Activated B cell treated with CpG ODN at 0.5 μM for 24 hours (primary cell): ENCODE measurements around the gene SHH. TPM values are rescaled to one million over a fixed set of nuclear protein-coding genes. Genes with fewer than 3 reads are reported as not detected.

Experiments
- ATAC-seq: fragments of 200-7000 bp; cut with Tn5 transposase; one replicate; pipeline ENCODE4 v1.10.0; 2021; ENCODE audit warnings: low read depth, mild to moderate bottlenecking, moderate library complexity
- CTCF ChIA-PET: fragments of 350-600 bp; sonication (Branson Sonifier 250); formaldehyde crosslinking; loops from one replicate; lab custom pipeline; 2021; ENCODE audit warnings: antibody characterized with exemption; lab: Charles Lee
- POLR2A ChIA-PET: fragments of 350-600 bp; sonication (Branson Sonifier 250); formaldehyde crosslinking; loops from one replicate; lab custom pipeline; 2021; ENCODE audit warnings: antibody characterized with exemption; lab: Charles Lee
- DNase-seq: peaks from one replicate; pipeline ENCODE4 v3.0.0; 2022
- H3K27ac Mint-ChIP-seq: one replicate; pipeline ENCODE4 v1.8.0; 2020; ENCODE audit warnings: mixed read lengths
- H3K27me3 Mint-ChIP-seq: one replicate; pipeline ENCODE4 v1.8.0; 2021; ENCODE audit warnings: mixed read lengths
- H3K36me3 Mint-ChIP-seq: one replicate; pipeline ENCODE4 v1.8.0; 2021; ENCODE audit warnings: low read depth, mixed read lengths
- H3K4me1 Mint-ChIP-seq: one replicate; pipeline ENCODE4 v1.8.0; 2021; ENCODE audit warnings: mixed read lengths
- H3K4me3 Mint-ChIP-seq: one replicate; pipeline ENCODE4 v1.8.0; 2020; ENCODE audit warnings: mild to moderate bottlenecking, mixed read lengths
- H3K9me3 Mint-ChIP-seq: one replicate; pipeline ENCODE4 v1.8.0; 2020; ENCODE audit warnings: mixed read lengths
- CTCF ChIP-seq: fragments of 200-600 bp; IDR thresholded peaks from one replicate; pipeline ENCODE4 v1.8.0; 2022; ENCODE audit warnings: antibody characterized with exemption, mild to moderate bottlenecking
- intact Hi-C: fragments of 100-400 bp; cut with micrococcal nuclease; formaldehyde crosslinking; loops from one replicate; pipeline ENCODE4 v1.15.1; 2024
- total RNA-seq: library from RNA; stranded (reverse); gene quantifications from 2 replicates; pipeline ENCODE4 v1.2.3, GENCODE V29; 2022

The SHH gene
- total RNA-seq, 1 donor from 2014 or later: not detected

GRCh38 chr7:155805826-155806095 lies 6.5 kb downstream of the SHH start:
- intact Hi-C loops: loop anchor here (5.0 kb wide), 4 partner anchors 293 to 1197 kb away; partner anchors contain the start of gene EN2
- no peak overlapping the region for H3K4me3 Mint-ChIP-seq
- ATAC-seq (no peak), DNase-seq (no peak)
- peaks cover 26% of the 10 kb centered on the region for H3K4me1 Mint-ChIP-seq
- H3K27me3 Mint-ChIP-seq: peaks cover 50% of the 10 kb centered on the region
- TF ChIP-seq CTCF: no peak
- POLR2A ChIA-PET: no interaction called here
- CTCF ChIA-PET: no interaction called here
- H3K9me3 Mint-ChIP-seq: no peaks in the 10 kb centered on the region
- no peaks in the 10 kb centered on the region for H3K36me3 Mint-ChIP-seq
- no peak overlapping the region for H3K27ac Mint-ChIP-seq

- ChIA-PET POLR2A (no interaction called here), CTCF (no interaction called here)
- Mint-ChIP-seq H3K36me3 (no peaks in the 10 kb centered on the region), H3K27ac (no peak overlapping the region), H3K4me3 (peak overlapping the region; percentile 78), H3K4me1 (peaks cover 26% of the 10 kb centered on the region), H3K9me3 (no peaks in the 10 kb centered on the region), H3K27me3 (peaks cover 50% of the 10 kb centered on the region)
- no peak for TF ChIP-seq CTCF
- intact Hi-C loops: loop anchor here (5.0 kb wide), 4 partner anchors 293 to 1197 kb away; partner anchors contain the start of gene EN2
- DNase-seq (peak; percentile 63), ATAC-seq (peak; percentile 77)
These were observed 7.1 kb downstream of the SHH start for GRCh38 chr7:155804897-155805825.

- ChIA-PET POLR2A (no interaction called here), CTCF (no interaction called here)
- Mint-ChIP-seq H3K27me3 (peaks cover 57% of the 10 kb centered on the region), H3K9me3 (no peaks in the 10 kb centered on the region), H3K27ac (no peak overlapping the region), H3K4me3 (peak overlapping the region; percentile 66), H3K36me3 (no peaks in the 10 kb centered on the region), H3K4me1 (peaks cover 25% of the 10 kb centered on the region)
- ATAC-seq: no peak
- TF ChIP-seq CTCF: no peak
- no peak for DNase-seq
- intact Hi-C loops: no loop called here
These were observed 7.8 kb downstream of the SHH start for GRCh38 chr7:155804431-155804831.

GRCh38 chr7:155803418-155804376 lies 8.6 kb downstream of the SHH start:
- ChIA-PET CTCF (no interaction called here), POLR2A (interaction anchor here (0.6 kb wide), 1 partner anchor 1056 kb away, joined by 4 read pairs; no protein-coding TSS in a partner anchor)
- peak overlapping the region; percentile 87 for H3K4me3 Mint-ChIP-seq
- H3K27me3 Mint-ChIP-seq: peaks cover 57% of the 10 kb centered on the region
- intact Hi-C loops: no loop called here
- H3K9me3 Mint-ChIP-seq: no peaks in the 10 kb centered on the region
- no peak for DNase-seq
- peak; percentile 9 for ATAC-seq
- H3K36me3 Mint-ChIP-seq: no peaks in the 10 kb centered on the region
- no peak overlapping the region for H3K27ac Mint-ChIP-seq
- no peak for TF ChIP-seq CTCF
- H3K4me1 Mint-ChIP-seq: peaks cover 29% of the 10 kb centered on the region
